Activated CD8-positive, alpha-beta memory T cell treated with anti-CD3 and anti-CD28 coated beads, Interleukin-2, amount 50 U/mL, for 24 hours (primary cell): ENCODE measurements around the gene UPB1.
A peak's percentile ranks its signal among the peaks of the same experiment; 100 is the strongest.
"Not testable (repeated sequence)": the region's sequence is repeated elsewhere in the genome, so short reads cannot be mapped to it uniquely, and the experiment has no call there.

Source experiments
- DNase-seq: peaks from one replicate; pipeline ENCODE4 v3.0.0-alpha.2; 2020; ENCODE audit errors: extremely low read depth

The UPB1 gene

DNA sequence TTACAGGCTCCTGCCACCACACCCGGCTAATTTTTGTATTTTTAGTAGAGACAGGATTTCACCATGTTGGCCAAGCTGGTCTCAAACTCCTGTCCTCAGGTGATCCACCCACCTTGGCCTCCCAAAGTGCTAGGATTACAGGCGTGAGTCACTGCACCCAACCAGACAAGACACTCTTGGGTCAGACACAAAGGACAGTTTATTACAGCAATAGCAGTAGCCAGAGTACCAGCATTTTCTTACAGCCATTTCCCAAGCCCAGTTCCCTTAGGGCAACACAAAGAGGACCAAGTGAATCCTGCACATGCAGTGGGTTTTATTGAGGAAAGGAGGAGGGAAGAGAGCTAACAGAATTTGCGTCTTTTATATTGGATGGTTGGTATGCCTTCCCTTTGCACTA lies 35.8 kb downstream of the UPB1 start:
- DNase-seq: not testable (repeated sequence)

DNA sequence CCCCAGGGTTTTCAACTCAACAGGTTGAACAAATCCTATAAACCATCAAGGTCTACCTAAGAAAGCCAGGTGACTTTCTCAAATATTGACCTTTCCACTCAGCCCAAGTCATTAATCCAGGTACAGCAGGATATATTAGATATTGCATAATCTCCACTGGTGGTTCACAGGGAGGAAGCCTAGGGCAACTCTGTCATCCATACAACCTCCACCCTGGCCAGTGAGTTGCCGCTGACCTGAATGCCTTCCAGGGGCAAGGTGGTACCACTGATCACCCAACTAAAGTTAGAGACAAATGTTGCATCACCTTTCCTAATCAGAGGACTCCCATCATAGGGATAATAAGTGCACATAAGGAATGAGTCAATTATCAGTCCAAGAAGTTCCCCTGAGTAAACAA lies 36.9 kb downstream of the UPB1 start:
- no peak for DNase-seq

DNA sequence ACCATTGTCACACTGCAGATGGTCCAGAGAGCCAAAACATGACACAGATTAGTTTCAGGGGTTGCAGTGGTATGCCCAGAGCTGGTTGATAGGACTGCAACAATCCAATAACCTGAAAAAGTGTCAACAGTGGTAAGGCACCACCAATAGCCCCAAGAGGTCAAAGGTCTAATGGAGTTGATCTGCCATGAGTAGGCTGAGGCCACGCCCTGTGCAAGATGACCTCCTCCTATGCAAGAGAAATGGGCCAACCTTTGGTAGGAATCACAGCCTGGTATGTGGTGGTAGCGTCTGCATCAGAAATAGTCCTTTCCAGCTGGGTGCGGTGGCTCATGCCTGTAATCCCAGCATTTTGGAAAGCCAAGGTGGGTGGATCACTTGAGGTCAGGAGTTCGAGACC lies 40.2 kb downstream of the UPB1 start:
- DNase-seq: no peak

DNA sequence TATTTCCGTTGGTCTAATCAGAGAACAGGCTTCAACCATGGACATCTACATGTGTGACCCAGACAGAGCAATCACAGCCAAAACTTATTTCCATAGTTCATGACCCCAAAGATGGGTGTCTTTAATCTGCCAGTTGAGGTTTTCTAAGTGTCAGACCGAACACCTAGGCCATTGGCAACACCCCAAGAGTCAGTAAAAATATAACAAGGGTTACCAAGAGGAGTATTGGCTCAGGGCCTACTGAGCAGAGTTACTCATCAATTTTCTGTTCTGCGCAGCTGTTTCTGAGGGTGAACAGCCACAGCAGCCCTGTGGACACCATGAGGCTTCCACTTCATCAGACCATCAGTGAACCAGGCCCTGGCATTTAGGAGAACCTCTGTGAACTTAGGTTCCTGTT lies 41.0 kb downstream of the UPB1 start:
- no peak for DNase-seq

DNA sequence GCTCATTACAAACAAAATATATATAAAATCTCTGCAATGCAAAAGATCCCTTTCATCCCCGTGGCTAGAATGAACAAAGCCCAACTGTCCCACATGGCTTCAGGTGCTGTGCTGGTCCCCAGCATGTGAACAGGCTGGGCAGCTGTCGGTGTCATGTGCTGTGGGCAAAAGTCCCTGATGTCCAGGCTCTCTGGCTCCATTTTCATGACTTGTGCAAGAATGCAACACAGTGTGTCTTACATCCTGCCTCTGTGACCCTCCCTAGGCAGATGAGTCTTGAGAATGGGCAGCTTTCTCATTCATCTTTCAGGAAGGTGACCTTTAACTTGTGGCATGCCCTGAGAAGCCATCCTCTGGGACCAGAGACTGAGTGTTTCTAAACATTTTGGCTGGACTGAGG lies 45.3 kb downstream of the UPB1 start:
- no peak for DNase-seq

DNA sequence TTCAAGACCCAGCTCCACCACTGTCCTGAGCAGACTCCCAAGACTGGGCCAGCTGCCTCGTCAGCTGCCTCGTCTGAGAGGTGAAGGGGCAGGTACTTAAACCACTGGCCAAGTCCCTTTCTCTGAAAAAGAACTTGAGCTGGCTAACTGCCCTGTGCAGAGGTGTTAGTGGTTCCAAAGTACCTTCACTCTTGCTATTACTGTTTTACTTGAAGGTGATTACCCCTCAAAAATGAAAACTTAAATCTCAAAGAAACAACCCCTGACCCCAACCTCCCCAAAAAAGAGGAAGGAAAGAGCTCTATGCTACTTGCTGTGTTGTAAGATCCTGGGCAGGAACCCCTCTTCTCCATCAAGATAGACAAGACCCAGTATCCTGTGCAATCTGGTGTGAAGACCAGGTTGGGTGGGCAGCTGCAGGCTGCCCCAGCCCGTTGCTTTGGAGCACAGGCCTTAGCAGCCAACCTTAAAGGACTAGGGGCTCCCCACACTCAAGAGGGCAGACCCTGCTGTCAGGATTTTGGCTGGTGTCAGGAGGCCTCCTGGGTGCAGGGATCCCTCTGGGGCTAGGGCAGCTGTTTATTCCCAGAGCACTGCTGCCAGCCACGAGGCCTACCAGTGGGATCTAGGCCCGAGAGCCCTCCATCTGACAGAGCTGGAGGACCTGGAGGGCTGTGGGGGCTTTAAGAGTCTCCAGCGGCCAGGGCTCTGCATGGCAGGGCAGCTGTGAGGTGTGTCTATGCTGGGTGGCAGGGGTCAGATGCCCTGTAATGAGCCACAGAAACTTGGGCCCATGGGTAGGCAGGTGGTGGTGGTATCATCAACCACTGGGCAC lies 46.8 kb downstream of the UPB1 start:
- DNase-seq: no peak

DNA sequence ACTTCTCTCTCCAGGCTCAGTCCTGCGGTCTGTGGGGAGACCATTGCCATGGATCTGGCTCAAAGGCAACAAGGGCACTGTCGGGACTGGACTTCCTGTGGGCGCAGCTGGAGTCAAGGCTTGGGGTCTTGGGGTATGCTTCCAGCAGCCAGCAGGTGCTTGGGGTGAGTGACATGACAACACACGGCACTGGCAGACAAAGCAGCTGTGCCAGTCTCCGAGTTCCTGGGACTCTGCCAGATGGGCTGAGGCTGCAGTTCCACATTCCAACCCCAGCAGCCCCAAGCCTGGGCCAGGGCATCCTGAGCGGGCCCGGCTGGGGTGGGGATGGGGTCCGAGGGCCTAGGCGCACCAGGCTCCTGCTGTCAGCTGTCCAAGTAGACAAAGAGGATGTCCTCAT lies 47.5 kb downstream of the UPB1 start:
- DNase-seq: no peak

DNA sequence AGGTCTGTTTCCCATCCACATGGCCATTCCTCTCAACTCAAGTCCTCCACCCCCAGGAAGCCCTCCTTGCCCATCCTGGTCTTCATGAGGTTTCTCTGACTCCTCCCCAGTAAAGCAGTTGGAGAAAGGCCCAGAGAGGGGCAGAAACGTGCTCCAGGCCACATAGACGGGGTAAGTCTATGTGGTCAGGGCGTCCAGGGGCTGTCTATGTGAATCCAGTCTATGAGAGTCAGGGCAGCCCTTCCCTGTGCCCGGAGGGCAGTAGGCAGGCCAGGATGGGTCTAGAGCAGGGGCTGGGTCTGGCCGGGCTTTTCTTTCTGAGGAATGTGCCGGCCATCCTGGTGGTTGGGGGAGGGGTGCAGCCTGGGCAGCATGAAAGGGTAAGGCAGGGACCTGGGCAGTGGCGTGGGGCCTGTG lies 48.1 kb downstream of the UPB1 start:
- no peak for DNase-seq

DNA sequence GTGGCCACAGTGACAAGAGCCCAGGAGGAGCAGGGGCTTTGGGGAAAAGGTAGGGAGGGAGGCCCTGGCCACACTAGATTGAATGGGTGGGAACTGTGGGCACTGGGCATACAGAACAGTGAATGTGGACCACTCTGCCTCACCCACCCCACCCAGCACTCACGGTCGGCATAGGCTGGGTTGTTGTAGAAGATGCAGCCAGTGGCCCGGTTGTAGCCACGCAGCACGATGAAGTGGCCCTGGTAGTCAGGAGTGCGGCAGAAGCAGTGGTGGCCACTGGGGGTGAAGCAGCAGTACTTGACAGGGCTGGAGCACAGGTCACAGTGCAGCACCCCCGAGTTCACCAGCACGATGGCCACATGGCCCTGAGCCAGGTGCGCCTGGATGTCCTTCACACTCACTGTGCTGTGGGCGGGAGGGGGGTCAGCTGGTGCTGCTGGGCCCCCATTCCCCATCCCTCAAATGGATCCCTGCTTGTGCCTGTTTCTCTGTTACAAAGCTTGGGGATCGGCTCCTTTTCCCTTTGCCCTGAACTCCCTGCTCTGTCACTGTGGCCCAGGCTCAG lies 48.6 kb downstream of the UPB1 start:
- no peak for DNase-seq

DNA sequence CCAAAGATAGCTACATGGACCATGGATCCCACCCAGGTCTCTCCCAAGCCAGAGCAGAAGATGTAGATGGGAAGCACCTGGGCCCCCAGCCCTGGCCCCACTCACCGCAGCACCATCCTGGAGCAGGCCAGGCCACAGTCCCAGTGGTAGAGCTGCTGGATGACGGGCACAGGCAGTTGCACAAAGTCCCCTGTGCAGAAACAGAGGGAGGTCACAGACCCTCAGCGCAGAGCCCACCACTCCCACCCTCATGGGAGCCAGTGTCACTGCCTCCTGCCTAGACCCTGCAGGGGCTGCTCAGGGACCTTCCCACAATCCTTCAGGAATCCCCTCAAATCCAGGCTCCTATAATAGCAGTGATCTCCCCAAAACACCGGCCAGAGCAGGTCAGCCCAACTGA lies 53.7 kb downstream of the UPB1 start:
- no peak for DNase-seq

DNA sequence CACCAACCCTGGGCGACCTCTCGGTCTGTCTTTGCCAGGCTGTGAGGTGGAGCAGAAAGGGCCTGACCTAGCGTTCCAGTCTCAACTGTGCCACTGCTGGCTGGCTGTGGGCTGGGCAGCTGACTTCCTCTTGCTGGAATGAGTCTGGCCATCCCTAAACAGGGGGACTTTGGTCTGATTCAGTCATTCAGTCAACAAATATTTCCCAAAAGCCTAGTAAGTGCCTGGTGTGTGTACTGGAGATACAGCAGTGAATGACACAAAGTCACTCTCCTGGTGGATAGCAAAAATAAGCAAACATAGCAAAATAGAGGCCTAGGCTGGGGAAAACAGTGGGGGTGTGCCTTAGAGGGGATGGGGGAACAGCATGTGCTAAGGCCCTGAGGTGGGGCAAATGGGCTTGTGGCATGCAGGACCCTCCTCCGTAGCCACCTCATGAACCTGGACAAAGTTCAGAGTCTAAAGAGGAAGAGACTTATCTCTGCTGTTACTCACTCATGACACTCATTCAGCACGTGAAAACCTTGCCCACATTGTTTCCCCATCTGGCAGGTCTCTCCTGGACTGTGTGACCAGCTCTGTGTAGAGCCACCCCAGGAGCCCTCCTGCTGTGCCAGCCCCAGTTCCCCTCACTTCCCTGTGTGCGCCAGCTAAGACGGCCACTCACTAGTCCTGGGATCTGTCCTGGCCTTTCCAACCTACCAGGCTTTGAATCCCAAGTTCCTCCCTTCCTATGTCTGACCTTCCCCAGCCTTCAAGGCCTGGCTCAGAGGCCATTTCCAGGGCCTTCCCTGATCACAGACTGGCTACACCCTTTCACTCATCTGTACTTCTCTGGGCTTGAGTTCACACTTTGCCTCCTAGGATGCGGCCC lies 55.1 kb downstream of the UPB1 start:
- no peak for DNase-seq

DNA sequence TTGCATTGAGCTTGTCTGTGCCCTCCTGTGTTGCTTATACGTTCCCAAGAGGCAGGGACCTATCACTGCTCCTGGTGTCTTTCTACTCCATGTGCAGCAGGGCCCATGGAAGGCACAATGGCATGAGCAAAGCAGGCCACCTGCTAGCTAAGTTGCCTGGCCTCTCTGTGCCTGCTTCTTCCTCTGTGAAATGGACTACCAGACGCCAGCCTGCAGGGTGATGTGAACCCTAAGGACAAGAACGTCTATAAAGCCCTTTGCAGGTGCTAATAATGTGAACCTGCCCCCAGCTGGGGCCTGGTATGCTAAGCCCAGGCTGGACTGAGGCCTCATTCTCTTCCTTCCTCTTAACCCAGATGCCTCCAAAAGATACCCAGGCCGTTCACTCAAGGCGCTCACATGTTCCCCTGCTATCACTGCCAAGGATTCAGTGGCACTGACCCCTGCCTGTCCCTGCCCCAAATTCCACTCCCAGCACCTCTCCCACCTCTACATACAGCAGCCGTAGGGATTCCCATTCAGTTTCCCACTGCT lies 55.8 kb downstream of the UPB1 start:
- no peak for DNase-seq

DNA sequence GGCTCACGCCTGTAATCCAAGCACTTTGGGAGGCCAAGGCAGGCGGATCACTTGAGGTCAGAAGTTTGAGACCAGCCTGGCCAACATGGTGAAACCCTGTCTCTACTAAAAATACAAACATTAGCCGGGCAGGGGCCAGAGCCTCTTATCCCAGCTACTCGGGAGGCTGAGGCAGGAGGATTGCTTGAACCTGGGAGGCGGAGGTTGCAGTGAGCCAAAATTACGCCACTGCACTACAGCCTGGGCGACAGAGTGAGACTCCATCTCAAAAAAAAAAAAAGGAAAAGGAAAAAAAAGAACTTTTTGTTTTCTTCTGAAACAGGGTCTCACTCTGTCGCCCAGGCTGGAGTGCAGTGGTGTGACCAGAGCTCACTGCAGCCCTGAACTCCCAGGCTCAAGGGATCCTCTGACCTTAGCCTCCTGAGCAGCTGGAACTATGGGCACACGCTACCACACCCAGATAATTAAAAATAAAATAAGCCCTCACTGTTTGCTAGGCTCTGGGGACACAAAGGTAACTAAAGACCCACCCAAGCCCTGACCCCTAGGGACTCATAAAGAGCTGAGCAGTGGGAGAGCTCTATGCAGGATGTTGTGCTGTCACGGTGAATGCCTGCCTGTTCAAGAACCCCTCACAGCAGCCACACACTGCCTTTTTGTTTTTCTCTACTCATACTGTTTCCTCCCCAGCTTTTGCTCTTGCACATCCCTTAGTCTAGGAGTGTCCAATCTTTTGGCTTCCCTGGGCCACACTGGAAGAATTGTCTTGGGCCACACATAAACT lies 57.6 kb downstream of the UPB1 start:
- not testable (repeated sequence) for DNase-seq

DNA sequence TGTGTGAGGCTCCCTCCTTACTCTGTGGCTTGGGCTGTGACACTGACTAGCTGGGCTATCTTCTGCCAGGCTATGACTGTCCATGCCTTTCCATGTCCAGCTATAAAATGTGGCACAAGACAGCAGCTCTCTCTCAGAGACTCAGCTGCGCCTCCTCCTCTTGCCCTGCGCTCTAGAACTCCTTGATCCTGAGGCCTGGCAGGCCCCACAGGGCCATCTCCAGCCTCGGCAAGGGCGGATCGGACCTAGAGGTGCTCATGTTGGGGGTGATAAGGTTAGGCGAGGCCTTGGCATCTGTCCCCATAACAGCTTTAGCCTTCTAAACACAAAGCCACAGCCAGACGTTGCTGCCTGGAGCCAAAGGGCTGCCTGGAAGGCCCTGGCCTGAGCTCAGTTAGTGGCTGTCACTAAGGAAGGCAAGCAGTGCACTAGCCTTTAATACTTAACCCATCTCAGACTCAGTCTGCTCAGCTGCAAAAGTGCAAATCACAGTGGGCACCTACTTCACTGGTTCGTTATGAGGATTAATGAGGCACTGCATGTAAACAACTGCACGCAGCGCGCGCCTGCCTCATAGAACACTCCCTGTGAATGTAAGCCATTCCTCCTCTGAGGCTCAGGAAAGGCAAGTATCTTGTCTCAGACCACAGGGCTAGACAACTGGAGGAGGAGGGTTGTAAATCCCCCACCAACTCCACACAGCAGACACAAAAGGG lies 58.6 kb downstream of the UPB1 start:
- no peak for DNase-seq

DNA sequence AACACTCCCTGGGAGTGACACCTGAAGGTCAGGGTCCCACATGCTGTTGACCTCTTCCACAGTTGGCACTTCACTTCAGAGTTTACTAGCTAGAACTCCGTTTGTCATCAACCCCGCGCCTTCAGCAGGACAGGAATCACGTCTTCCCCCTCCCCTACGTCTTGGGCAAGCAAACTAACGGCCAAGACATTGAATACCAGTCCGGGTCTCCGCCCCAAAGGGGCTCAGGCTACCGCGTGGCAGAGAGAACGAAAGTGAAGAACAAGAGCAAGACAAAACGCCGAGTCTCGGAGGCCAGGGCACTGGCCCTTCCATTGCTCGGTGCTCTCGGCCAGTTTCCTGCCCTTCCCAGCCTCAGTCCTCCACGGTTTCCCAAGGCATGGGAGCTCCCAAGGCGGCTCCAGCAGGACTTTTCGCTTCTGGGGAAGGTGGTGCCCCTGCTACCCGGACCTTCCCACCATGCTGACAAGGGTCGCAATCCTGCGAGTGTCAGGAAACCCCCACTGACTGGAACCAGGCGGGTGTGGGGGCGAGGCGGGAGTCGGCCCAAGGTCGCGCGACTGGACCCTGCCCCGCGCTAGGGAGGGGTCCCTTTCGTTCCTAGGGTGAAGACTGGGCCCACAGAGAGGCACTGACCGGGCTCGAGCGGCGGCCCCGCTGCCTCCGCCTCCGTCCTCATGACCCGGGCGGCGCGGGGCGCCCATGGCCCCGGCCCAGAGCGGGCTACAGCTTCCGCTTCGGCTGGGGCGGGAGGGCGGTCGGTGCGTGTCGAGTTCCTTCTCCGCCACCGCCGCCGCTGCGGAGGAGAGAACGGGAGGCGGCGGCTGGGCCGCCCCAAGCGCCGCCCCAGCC lies 59.4 kb downstream of the UPB1 start, which contains the start of gene GUCD1:
TSS of gene GUCD1 (minus strand) at position 826 of the 852 bp plus-strand sequence. CDS start at position 679, 147 bp downstream.
- no peak for DNase-seq

DNA sequence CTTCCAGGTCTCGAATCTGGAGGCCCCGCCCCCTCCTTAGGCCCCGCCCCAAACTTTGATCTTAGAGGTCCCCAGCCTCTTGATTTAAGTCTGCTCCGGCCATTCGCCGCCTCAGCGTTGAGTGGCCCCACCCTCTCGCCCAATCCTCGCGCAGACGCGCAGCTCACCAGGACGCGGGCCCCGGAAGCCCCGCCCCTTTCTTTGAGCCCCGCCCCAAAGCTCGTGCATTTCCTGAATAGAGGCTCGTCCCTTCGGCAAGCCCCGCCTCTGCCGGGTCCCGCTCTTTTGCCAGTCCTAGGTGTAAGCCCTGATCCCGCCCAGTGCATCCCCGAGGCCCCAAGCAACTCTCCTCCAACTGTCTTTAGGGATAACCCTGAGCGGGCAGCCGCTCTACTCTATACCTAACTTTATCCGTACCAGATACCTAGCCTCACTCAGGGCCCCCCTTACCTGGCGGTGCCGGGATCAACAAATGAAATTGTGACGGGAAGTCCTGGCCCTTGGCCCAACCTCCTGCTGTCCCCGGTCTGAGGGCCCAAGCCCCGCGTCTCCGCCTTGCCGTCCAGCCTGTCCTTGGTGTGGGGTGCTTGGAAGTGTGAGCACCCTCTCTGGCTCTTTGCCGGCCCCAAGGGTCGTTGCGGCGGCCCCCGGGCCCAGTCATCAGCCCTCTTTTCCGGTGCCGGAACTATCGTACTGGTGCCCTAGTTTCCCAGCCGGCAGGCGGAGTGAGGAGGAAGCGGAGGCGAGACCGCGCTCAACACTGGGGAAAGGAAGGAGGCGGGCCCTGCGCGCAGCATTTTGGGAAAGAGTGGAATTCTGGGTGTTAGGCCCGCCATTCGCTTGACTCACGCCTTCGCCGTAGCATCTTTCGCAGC lies 60.3 kb downstream of the UPB1 start, which contains the start of gene SNRPD3:
TSS of gene SNRPD3 (plus strand) at position 835 of the 875 bp plus-strand sequence. CDS start 1,676 bp downstream, outside the sequence.
- DNase-seq: peak; percentile 99

DNA sequence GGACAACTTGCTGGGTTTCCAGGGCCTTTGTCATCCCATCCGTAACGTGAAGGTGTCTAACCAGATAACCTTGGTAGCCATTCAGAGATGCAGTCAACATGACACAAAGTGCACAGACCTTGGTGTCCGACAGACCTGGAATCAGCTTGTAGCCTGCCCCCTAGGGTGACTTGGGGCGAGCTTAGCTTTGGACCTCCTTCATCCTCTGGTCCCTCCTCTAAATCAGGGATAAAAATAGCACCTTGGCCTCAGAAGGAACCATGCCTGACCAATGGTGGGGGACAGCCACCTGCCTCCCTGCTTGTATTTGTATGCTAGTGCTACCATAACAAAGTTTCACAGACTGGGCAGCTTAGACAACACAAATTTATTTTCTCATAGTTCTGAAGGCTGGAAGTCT lies 64.3 kb downstream of the UPB1 start:
- DNase-seq: no peak

DNA sequence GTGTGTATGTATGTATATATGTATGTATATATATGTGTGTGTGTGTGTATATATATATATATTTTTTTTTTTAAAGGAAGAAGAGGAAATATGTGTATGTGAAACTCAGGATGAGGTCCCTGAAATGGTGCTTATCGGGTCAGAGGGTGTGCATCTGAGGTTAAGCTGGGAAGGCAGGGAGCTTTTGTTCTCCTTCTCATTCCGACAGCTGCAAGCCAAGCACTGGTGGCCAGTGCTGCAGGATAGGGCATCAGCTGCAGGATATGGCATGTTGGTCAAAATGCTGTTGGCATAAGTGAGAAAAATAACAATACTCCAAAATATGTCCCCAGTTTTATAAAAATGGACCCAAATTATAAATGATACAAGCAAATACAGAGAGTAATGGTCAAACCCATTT lies 68.1 kb downstream of the UPB1 start:
- no peak for DNase-seq
